ENCODE measurements around the gene GUSB. TPM values are rescaled to one million over a fixed set of nuclear protein-coding genes. Genes with fewer than 3 reads are reported as not detected.
"Not testable (repeated sequence)": the region's sequence is repeated elsewhere in the genome, so short reads cannot be mapped to it uniquely, and the experiment has no call there.

Gene GUSB
- total RNA-seq, 1 donor: 13.0 TPM

- no peak for DNase-seq (ENCODE audit: low read depth)
- H3K4me3 ChIP-seq (ENCODE audit: low read depth, low read length): no peak overlapping the region
- no peak for TF ChIP-seq CTCF (IDR thresholded peaks at IDR 0.05; ENCODE audit: insufficient read depth, low read depth, low read length)
Measured at GRCh38 chr7:65992526-65992925, 10.5 kb upstream of the GUSB start.

DNA sequence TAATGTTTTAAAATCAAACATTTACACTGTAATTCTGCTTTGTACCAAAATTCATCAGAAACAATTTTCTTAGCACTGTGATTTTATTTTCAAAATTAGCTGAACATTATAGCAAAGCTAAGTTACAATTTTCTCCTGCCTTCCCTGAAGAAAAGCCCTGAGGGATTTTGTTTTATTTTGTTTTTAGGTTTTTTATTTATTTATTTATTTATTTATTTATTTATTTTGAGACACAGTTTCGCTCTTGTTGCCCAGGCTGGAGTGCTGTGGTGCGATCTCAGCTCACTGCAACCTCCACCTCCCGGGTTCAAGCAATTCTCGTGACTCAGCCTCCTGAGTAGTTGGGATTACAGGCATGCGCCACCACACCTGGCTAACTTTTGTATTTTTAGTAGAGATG, 9.8 kb upstream of the GUSB start:
- DNase-seq (ENCODE audit: low read depth); H3K4me3 ChIP-seq (ENCODE audit: low read depth, low read length): not testable (repeated sequence)

- DNase-seq (ENCODE audit: low read depth): no peak
- no peak for TF ChIP-seq CTCF (IDR thresholded peaks at IDR 0.05; ENCODE audit: insufficient read depth, low read depth, low read length)
- no peak overlapping the region for H3K4me3 ChIP-seq (ENCODE audit: low read depth, low read length)
Measured at GRCh38 chr7:65989694-65990080, 7.7 kb upstream of the GUSB start.

- H3K4me3 ChIP-seq (ENCODE audit: low read depth, low read length); DNase-seq (ENCODE audit: low read depth): not testable (repeated sequence)
Measured at GRCh38 chr7:65988503-65988902, 6.5 kb upstream of the GUSB start.

DNA sequence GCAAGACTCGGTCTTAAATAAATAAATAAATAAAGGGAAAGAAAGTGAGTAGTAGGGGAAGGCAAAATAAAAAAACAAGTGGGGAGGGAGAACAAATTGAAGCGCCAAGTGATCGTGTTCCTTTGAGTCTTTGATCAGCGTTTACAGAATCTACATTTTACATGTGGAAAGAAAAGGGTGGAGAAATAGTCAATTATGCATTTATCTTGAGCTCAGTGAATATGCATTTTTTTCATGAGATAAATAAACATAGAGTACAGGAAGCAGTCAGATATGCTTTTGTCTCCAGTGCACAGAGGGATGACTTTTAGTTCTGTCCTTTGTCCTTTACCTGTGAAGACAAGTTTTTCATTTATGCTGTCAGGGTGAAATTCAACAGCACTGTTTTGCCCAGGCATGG, 6.1 kb upstream of the GUSB start:
- no peak for DNase-seq (ENCODE audit: low read depth)
- no peak overlapping the region for H3K4me3 ChIP-seq (ENCODE audit: low read depth, low read length)
- TF ChIP-seq CTCF (IDR thresholded peaks at IDR 0.05; ENCODE audit: insufficient read depth, low read depth, low read length): no peak

GRCh38 chr7:65983965-65984658, 2.1 kb upstream of the GUSB start:
- DNase-seq (ENCODE audit: low read depth): no peak
- TF ChIP-seq CTCF (IDR thresholded peaks at IDR 0.05; ENCODE audit: insufficient read depth, low read depth, low read length): no peak
- H3K4me3 ChIP-seq (ENCODE audit: low read depth, low read length): no peak overlapping the region

DNA sequence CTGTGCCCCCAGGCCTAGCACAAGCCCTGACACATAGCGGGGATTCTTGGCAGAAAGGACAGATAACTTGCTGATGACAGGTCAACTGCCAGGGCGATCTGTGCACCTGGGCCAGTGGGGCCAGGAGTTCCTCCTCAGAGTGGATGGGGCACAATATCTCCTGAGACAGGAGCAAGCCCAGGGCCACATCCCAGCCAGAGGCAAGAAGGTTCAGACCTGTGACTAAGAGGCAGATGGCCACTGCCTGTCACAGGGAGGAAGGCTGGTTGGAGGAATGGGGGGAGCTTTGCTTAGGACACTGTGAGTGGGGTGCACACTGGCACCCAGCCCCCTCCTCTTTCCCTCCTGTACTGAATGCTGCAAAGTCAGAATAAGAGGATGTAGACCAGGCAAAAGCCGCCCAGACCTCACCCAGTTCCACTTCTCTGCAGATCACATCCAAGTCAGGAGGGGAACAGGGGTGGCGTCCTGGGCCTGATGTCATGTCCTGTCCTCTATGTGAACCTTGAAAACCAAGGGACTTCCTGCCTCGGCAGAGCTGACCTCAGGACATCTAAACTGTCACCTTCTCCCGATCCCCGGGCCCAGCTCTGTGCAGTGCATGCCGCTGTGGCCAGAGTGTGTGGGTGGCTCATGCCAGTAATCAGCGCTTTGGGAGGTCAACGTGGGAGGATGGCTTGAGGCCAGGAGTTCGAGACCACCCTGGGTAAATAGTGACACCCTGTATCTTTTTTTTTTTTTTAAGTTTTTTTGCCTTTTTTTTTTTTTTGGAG, 1.3 kb downstream of the GUSB start:
- no peak for TF ChIP-seq CTCF (IDR thresholded peaks at IDR 0.05; ENCODE audit: insufficient read depth, low read depth, low read length)
- peak overlapping the region; percentile 82 for H3K4me3 ChIP-seq (ENCODE audit: low read depth, low read length)
- DNase-seq (ENCODE audit: low read depth): peak; percentile 23

All from fibroblast of villous mesenchyme (primary cell).